NCI-H2081 treated with DMSO at 0.1 percent for 48 hours (cell line): ENCODE measurements around the gene ISYNA1.
A peak's percentile ranks its signal among the peaks of the same experiment; 100 is the strongest.

Experiments used
- DNase-seq: peaks from one replicate; lab custom pipeline; 2025; lab: John Stamatoyannopoulos, UW

Gene ISYNA1

GRCh38 chr19:18392417-18392816 is 45.5 kb downstream of the ISYNA1 start:
- no peak for DNase-seq

- DNase-seq, result no peak
Observed at GRCh38 chr19:18391509-18392075, 46.3 kb downstream of the ISYNA1 start.

GRCh38 chr19:18390065-18390907 is 47.6 kb downstream of the ISYNA1 start:
- no peak for DNase-seq

- no peak for DNase-seq
Observed at GRCh38 chr19:18389726-18390064, 48.2 kb downstream of the ISYNA1 start.

GRCh38 chr19:18388960-18389725 is 48.8 kb downstream of the ISYNA1 start:
- DNase-seq, result no peak

GRCh38 chr19:18388100-18388959 is 49.6 kb downstream of the ISYNA1 start:
- peak; percentile 41 for DNase-seq

GRCh38 chr19:18386543-18387271 is 51.2 kb downstream of the ISYNA1 start:
- DNase-seq, result no peak

- no peak for DNase-seq
Observed at GRCh38 chr19:18385675-18386542, 52.0 kb downstream of the ISYNA1 start, which contains the start of gene GDF15. Gene GDF15, plus strand, starts transcription at chr19:18386158. Its CDS starts 32 bp downstream, at chr19:18386190.

GRCh38 chr19:18385359-18385674 is 52.6 kb downstream of the ISYNA1 start:
- no peak for DNase-seq

- no peak for DNase-seq
Observed at GRCh38 chr19:18384775-18385174, 53.2 kb downstream of the ISYNA1 start.
